NCI-H524 (cell line): ENCODE data around the gene STYXL1.
"Not testable (repeated sequence)": the region's sequence is repeated elsewhere in the genome, so short reads cannot be mapped to it uniquely, and the experiment has no call there.

Experiments
- DNase-seq, 2 experiments: peaks; one replicate each; lab custom pipeline; 2025; lab: John Stamatoyannopoulos, UW

The STYXL1 gene

GRCh38 chr7:76065016-76065612 is 17.3 kb upstream of the STYXL1 start:
- no peak for DNase-seq

- DNase-seq: no peak
Measured at GRCh38 chr7:76064208-76064970, 16.6 kb upstream of the STYXL1 start.

- DNase-seq: no peak
Measured at GRCh38 chr7:76063525-76063924, 15.7 kb upstream of the STYXL1 start.

- no peak for DNase-seq
Measured at GRCh38 chr7:76063114-76063513, 15.3 kb upstream of the STYXL1 start.

GRCh38 chr7:76062254-76062653 is 14.5 kb upstream of the STYXL1 start:
- no peak for DNase-seq

- DNase-seq: no peak
Measured at GRCh38 chr7:76060842-76061241, 13.0 kb upstream of the STYXL1 start.

- DNase-seq: not testable (repeated sequence)
Measured at GRCh38 chr7:76058745-76059144, 10.9 kb upstream of the STYXL1 start.

- no peak for DNase-seq
Measured at GRCh38 chr7:76057813-76058145, 10.0 kb upstream of the STYXL1 start.

GRCh38 chr7:76057103-76057812 is 9.5 kb upstream of the STYXL1 start:
- DNase-seq: no peak

- DNase-seq: no peak
Measured at GRCh38 chr7:76056241-76056640, 8.4 kb upstream of the STYXL1 start.

GRCh38 chr7:76054123-76055120 is 6.6 kb upstream of the STYXL1 start:
- no peak for DNase-seq

- no peak for DNase-seq
Measured at GRCh38 chr7:76053461-76053860, 5.7 kb upstream of the STYXL1 start.

GRCh38 chr7:76052681-76053080 is 4.9 kb upstream of the STYXL1 start:
- DNase-seq: not testable (repeated sequence)

- DNase-seq: no peak
Measured at GRCh38 chr7:76051840-76052239, 4.0 kb upstream of the STYXL1 start.

- DNase-seq: no peak
Measured at GRCh38 chr7:76050545-76050944, 2.7 kb upstream of the STYXL1 start.

GRCh38 chr7:76049295-76049694 is 1.5 kb upstream of the STYXL1 start:
- no peak for DNase-seq

- peak; percentile 27 to 48 for DNase-seq
Measured at GRCh38 chr7:76048668-76048988, 828 bp upstream of the STYXL1 start.

- DNase-seq: no peak
Measured at GRCh38 chr7:76047305-76047810, 442 bp downstream of the STYXL1 start.

GRCh38 chr7:76044375-76044865 is 3.4 kb downstream of the STYXL1 start:
- no peak for DNase-seq

GRCh38 chr7:76040126-76040525 is 7.7 kb downstream of the STYXL1 start:
- no peak for DNase-seq

GRCh38 chr7:76037310-76037709 is 10.5 kb downstream of the STYXL1 start:
- DNase-seq: no peak

- no peak for DNase-seq
Measured at GRCh38 chr7:76031964-76032363, 15.8 kb downstream of the STYXL1 start.
